NCI-H2029 (cell line): ENCODE data around the gene POGLUT3.
A peak's percentile ranks its signal among the peaks of the same experiment; 100 is the strongest.

Source experiments
- DNase-seq: peaks from one replicate; lab custom pipeline; 2025; lab: John Stamatoyannopoulos, UW

POGLUT3 gene, protein sequence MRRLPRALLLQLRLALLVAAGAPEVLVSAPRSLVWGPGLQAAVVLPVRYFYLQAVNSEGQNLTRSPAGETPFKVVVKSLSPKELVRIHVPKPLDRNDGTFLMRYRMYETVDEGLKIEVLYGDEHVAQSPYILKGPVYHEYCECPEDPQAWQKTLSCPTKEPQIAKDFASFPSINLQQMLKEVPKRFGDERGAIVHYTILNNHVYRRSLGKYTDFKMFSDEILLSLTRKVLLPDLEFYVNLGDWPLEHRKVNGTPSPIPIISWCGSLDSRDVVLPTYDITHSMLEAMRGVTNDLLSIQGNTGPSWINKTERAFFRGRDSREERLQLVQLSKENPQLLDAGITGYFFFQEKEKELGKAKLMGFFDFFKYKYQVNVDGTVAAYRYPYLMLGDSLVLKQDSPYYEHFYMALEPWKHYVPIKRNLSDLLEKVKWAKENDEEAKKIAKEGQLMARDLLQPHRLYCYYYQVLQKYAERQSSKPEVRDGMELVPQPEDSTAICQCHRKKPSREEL

DNA sequence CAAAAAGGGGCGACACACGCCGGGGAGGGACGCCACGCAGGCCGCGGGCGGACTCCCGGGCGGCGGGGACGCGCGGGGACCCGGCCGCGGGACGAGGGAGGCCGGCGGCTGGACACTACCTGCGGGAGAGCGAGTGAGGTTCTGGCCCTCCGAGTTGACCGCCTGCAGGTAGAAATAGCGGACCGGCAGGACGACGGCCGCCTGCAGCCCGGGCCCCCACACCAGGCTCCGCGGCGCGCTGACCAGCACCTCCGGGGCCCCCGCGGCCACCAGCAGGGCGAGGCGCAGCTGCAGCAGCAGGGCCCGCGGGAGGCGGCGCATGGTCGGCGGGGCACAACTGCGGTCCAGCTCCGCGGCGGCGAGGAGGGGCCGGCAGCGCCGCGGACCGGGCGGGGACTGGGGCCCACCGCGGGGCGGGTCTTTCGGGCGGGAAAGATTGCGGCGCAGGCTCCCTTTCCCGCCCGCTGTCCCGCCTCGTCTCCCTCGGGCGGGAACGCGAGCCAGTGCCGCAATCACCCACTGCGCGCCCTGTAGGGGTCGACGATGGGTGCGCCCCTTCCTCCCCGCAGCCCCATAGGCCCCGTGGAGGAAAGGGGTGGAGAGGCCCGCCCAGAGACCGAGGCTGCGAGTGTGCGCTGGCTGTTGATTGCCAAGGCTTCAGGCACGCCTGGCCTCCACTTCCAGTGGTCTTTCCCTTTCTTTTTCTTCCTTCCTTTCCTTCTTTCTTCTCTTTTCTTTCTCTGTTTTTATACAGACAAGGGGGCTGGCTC is at the start of gene POGLUT3:
Gene POGLUT3, minus strand, starts transcription at position 339 of the 770 bp plus-strand sequence. Its CDS starts 18 bp downstream, at position 321.
- DNase-seq = peak; percentile 40

DNA sequence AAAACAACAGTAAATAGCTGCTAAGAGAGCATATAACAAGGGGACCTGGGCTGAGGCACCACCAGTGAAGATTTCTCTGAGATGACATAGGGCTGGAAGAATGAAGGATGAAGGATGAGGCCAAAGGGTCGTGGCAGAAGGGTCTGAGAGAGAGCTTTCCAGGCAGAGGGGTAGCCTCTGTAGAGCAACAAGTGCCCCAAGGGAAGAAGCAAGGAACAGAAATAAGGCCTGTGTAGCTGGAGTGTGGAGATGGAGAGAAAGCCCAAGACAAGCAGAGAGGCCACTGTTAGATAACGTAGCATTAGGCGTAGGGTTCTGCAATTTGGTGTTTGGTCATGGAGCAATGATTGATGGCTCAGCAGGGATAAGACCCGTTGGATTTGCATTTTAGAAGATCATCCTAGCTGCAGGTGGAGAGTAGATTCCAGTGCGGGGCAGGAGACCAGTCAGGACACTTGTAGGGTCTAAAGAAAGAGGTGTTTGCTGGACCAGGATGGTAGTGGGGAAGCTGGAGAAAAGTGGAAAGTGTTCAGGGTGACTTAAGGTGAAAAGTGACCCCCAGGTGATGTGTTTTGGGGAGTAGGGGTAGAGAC is 47.8 kb upstream of the POGLUT3 start:
- no peak for DNase-seq

DNA sequence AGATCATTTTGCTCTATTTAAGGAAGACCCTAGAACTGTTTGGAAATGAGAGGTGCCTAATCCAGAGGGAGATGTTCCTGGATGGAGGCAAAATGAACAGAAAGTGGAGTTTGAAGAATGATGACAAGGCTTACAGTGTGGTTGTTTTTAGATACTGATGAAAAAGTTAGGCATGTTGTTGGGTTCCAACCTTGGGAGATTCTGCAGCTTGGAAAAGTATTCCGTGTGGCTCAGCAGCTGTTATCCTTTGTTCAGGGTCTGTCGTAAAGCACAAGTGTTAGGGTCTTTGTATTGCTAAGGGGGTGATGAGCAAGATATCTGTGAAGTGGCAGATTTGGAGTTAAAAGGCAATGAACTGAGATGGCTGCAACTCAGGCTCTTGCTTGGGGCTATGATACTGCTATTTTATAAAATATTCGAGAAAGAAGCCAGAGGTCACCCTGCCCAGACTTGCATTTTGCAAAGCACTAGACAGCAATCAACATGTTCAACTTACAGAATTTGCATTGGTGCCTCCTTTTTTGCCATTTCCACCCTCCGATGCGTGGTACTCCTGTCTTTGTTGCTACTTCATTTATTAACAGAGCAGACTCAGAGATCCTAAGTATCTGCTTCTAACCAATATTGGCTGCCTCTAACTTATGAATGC is 45.3 kb upstream of the POGLUT3 start:
- no peak for DNase-seq

DNA sequence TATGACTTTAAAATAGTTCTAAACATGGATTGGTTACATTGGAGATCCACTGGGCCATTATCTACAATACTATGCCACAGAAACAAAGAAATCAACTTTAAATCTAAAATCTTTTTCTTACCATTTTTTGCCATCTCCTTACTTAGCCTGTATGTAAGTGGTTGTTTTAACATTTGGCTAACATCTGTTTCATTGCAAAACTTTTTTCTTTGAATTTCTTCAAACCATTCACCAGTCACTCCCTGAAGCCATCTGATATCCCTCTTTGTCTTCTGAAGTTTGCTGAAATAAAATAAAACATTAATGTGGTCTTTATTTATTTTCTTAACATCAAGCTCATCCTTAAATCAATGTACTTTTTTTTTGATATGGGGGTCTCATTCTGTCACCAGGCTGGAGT is 43.3 kb upstream of the POGLUT3 start:
- no peak for DNase-seq

DNA sequence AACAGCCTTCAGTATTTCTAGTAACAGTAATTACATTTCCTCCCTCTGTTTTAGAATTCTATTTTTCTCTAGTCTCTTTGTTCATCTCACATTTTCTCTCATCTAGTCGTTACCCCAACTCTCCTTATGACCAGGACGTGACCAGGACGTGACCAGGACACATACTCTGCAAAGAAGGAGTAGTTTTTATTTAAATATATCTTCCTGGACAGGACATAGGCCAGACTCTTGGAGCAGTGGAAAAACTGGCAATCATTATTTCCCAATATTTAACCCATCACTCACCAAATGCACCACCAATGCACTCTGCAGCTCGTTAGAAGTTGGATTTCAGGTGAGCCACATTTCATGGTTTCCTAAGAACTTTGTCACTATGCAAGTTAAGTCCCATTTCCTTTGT is 40.3 kb upstream of the POGLUT3 start:
- no peak for DNase-seq

DNA sequence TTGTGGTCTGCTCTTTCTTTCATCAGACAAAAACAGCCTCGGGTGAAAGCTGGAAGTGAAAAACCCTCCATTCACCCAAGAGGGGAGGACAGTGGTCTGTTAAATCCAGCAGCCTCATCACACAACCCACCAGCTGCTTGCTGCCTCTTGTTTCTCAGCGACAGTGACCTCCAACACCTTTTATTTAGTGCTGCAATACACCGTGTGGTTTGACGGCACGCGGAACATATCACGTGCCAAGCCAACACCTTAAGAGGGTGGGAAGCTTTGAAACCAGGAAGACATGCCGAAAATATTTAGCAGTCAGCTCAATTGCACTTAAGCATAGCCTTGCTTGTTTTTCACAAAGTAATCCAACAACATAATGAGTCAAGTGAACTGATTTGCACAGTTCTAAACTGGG is 39.8 kb upstream of the POGLUT3 start:
- DNase-seq = peak; percentile 48

DNA sequence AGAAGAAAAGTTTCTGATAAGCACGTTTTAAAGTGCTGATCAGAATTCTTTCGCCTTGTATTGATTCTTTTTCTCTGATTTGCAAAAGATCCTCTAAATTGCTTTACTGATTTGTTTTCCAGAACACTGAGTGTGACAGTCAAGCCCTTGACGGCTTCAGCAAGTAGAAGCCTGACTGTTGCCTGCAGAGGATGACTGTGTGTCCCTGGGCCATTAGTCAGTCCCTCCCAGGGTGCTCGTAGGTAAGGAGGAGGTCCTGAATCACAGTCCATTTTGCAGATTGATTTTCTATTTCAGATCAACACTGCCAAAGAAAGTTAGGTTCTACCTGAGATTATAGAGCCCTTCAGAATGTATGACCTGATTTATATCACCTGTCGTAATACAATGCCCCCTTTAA is 38.6 kb upstream of the POGLUT3 start:
- DNase-seq = no peak

DNA sequence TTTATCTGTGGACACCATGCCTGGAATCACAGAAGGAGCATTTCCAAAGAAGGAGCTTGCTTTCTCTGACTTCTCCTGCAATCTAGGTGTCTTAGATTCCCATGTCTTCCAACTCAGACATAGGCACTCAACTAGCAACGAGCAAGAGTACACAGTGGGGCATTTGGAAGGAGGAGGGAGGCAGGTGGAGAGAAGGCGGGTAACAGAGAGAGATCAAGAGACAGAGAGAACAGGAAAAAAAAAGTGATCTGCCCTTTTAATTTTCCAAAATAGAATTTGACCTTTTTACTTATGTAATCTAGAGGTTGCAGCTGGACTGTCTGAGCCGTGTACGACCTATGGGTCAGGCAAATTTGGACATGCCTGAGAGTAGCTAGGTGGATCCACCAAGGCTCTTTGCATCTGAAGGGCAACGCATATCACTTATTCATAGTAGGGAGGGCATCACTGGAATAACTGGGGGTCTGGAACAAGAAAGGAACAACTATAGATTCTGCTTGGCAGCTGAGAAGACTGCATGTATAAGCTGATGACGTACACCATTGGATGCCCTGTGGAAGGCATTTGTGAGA is 37.3 kb upstream of the POGLUT3 start:
- DNase-seq = no peak

DNA sequence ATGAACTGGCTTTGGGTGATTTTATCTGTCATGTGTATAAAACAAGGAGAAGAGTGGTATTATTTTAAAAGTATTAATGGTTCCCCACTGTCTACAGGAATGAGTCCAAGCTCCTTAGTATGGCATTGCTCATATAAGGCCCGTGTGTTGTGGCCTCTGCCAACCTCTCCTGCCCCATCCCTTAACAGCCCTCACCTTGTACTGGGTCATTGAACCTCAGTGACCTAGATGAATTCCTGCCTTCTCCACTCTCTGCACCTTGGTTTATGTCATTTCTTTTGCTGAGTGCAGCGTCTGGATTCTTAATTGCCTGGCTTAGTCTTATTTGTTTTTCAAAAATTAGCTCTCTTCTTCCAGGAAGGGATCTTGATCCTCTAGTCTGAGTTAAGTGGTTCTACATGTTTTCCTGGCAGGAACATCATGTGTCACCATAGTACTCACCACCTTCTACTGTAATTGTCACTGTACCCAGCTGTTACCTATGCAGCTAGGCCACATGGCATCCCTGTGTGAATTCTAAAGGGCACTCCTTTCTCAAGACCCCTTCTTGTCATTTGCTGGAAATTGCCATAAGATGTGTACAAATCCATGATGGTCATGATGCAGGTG is 36.2 kb upstream of the POGLUT3 start:
- peak; percentile 81 for DNase-seq

DNA sequence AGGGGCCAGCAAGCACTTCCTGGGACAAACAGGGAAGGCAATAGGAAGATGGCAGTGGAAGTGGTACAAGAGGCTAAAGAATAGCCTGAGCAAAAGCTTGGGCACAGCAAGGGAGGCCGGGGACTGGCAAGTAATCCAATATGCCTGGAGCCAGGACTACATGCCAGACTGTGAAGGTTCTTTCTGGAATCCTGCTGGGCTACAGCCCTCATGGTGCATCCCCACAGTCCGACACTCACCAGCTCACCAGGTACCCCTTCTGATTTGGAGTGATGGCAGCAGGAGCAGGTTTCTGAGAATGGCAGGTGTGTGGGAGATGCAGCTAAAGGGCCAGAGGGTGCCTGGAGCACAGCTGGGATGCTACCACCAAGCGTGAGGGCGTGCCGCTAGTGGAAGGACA is 32.2 kb upstream of the POGLUT3 start:
- DNase-seq = no peak

DNA sequence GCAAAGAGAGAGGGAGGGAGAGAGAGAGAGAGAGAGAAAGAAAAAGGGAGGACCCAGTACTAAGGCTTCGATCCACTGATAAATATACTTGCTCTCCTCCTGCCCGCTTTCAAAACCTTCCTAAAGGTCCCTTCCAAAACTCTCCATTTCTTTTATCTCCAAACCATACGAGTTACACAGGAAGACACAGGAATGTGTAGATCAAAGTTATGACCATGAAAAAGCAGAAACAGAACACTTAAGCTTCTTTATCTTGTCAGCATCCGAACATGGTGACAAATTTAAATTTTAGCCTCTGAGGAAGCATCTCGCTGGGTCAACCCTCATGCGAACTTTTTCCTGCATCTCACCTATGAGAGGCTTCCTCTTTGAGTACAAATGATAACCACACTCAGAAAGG is 29.2 kb upstream of the POGLUT3 start:
- DNase-seq = no peak

DNA sequence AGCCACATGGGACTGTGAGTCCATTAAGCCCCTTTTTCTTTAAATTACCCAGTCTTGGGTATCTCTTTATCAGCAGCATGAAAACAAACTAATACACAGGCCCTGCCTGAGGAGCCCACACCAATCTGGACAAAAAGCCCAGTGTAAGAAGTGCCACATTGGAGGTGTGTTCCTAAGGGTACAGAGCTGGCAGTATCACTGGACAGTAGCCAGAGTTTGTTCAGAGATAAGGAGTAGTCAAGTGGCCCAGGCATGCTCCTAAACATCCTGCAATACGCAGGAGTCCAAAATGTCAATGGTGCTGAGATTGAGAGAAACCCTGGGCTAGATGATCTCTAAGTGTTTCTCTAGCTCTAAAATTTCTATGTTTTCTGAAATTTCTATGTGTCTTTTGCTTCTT is 27.0 kb upstream of the POGLUT3 start:
- DNase-seq = peak; percentile 42

DNA sequence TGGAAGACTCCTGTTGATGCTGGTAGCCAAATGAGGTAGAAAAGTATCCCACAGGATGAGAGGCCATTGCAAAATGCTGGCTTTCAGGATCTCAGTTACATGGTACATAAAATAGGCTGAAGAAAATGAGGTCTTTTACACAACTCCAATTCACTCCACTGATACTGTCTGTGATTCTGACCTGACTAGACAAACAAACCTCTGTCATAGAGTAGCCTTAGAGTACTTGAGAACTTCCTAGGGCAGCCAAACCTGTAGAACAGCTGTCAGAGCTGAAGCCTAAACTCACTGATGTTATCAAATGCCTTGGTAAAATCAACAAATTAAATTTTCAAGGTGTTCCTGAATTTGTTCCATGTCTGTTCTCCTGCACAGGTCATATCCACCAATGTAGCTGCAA is 26.2 kb upstream of the POGLUT3 start:
- no peak for DNase-seq

DNA sequence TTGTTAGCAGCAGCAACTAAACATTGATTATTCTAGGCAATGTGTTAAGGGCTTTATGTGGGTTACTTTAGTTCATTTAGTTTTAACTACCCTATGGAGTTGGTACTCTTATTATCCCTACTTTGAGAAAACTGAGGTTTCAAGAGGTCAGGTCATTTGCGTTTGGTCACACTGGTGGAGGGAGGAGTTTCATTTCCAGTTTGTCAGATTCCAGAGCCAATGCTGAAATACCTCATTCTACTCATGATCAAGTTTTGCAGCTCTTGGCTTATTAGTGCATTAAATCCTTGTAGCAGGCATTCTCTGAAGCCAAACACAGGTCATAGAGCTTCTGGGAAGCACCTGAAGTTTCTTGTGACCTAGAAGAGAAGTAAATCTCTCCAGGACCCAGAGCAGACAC is 24.1 kb upstream of the POGLUT3 start:
- DNase-seq = no peak

DNA sequence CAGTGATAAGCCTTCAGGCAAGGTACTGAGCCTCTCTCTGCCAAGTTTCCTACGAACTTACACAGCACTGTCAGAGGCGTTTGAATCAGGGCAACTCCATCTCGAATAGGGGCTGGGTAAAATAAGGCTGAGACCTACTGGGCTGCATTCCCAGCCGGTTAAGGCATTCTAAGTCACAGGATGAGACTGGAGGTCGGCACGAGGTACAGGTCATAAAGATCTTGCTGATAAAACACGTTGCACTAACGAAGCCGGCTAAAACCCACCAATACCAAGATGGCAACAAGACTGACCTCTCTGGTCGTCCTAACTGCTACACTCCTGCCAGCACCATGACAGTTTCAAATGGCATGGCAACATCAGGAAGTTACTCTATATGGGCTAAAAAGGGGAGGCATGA is 20.4 kb upstream of the POGLUT3 start:
- DNase-seq = no peak

DNA sequence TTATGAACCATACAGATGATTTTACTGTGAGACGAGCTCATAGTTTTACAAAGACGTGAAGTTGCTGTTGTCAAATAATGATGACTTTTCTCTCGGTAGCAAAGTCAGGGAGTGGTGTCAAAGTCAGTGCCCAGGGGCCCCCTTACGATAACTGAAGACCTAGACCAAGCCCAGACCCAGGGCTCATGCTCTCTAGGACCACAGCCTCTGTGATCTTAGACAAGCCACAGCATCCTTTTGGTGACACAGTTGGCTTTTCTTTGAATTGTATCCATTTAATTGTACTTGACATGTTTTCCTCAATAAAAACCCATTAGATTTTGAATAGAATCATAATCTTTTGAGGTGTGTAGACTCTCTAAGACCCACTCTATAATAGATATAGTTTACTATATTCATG is 17.9 kb upstream of the POGLUT3 start:
- DNase-seq = no peak

DNA sequence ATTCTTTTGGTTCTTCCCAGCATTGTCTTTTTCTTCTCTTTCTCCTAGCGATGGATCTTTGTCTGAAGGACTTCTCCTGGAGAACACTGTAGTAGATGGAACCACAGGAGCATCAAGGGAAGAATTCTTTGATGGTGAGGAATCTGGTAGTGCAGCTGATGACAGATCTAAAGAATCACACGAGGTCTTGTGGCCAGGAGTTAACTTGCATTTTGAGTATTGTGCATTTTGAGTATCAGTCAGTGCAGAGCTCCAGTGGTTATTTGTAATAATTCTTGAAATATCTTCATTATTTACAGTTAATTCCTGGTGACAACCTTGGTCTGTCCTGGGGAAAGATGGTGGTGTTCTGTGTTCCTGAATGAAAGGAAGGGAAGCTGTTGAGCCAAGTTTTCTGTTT is 14.5 kb upstream of the POGLUT3 start:
- DNase-seq = no peak

DNA sequence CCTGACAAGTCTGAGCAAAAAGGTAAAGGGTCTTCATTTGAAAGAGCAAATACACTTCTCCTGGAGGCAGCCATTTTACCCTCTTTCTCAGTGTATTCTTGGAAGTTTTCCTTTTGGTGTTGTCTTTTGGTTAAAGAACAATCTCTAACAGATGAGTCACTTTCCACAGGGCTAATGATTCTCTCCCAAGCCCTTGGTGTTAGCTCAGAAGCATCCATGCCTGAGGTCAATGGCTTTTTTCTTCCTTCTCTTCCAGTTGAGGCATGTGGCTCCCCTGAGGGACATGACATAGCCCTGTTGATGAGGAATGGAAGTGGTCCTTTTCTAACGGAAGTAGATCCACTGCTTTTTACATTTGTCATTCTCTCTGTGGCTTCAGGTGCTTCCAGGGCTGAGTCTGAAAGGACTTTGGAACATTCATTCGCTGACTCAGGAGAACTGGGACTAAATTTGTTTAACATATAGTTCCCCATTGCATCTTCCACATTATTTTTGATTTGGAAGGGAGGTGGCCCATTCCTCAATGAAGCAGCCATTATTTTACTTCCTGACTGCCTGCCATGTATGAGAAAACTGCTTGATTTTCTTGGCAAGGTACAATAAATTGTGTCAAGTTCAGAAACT is 13.8 kb upstream of the POGLUT3 start:
- DNase-seq = no peak

DNA sequence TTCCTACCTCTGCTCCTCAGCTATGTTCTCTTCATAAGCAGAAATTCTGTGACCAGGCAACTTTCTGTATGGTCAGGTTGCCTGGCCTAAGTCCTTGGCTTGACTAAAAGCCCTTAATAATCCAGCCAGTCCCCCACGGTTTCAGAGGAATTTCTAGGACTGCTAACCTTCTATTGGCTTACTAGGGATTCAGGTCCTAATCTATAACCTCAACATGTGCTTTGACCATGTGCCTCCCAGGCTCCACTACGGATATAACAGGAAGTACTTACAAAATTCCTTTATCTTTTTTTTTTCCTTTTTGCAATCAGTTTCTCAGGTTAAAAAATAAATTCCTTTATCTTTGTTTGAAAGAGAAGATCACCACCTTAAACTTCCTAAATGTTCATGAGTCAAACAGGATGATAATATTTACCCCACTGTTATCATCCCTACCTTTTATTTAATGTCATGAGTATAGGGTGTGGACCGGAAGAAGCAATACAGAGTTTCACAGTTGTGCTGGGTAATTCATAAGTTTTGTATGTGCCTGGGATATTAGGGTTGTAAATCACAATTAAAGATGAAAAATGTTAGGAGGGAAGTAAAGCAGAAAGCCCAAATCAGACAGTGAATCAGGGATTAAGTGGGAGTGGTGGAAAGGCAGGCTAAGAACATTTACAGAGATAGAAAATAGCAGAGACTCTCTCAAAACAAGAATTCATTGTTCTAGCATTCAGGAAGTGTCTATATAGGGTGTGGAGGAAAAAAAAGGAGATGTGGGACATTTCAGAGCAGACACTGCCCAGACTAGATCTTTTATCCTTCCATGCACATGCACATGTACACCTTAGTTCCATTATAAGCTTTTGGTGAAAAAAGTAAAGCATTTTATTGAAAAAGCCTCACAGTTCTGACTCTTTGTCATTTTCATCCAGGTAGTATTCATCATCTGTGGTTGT is 10.7 kb upstream of the POGLUT3 start:
- no peak for DNase-seq

DNA sequence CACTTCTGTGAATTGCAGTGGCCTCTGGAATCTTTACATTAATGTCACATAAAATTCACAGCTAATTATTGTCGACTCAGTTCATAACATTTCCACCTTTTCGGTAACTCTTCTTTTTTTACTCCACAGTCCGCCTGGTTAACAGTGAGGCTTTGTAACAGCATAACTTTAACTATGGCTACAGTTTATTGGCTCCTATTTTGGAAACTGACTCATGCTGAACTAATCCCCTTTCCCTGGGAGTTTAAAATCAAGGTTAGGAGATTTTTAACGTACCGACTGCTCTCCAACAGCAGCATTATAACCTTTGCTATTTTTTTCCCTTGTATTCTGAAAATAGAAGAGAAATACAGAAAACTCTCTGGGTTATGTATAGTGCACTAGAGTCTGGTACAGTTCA is 3.2 kb upstream of the POGLUT3 start:
- no peak for DNase-seq
